Cardiac fibroblast (primary cell): Measurements from ENCODE around the gene MEOX1.

Source experiments
- DNase-seq, 2 donors: peaks; one replicate each; pipeline versions ENCODE4 v3.0.0 to v3.0.0-alpha.2; 2010; ENCODE audit warnings: low read depth in 2 of 2
- H3K4me3 ChIP-seq, 2 donors: replicated peaks in 1 of 2; 1 replicate in 1 of 2; 2 replicates in 1 of 2; pipeline ENCODE4 v1.5.1; 2011; ENCODE audit warnings: low read depth in 2 of 2, low read length in 2 of 2, mild to moderate bottlenecking in 2 of 2, moderate library complexity in 1 of 2
- TF ChIP-seq, protein P1 (sequence below): IDR thresholded peaks from one replicate; pipeline ENCODE4 v1.5.1; 2011; ENCODE audit warnings: low read depth, mild to moderate bottlenecking, low read length, inconsistent platforms

The MEOX1 gene

DNA sequence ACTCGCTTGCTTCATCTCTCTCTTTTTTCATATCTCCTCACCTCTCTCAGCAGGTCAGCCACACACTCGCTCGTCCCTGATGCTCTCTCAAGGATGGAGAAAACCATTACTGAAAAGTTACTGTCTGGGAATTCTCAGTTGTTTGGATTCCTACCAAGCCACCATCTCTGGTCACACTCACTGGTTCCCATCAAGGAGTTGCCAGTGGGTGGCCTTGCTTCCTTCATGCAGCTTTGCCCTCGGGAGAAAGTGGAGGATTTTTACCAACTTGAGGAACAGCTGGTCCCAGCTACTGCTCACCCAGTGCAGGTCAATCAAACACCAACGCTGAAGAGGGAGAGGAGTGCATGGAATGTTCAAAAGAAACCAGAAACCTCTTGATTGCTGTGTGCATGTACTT, 25.3 kb downstream of the MEOX1 start:
- TF ChIP-seq, protein P1, sequence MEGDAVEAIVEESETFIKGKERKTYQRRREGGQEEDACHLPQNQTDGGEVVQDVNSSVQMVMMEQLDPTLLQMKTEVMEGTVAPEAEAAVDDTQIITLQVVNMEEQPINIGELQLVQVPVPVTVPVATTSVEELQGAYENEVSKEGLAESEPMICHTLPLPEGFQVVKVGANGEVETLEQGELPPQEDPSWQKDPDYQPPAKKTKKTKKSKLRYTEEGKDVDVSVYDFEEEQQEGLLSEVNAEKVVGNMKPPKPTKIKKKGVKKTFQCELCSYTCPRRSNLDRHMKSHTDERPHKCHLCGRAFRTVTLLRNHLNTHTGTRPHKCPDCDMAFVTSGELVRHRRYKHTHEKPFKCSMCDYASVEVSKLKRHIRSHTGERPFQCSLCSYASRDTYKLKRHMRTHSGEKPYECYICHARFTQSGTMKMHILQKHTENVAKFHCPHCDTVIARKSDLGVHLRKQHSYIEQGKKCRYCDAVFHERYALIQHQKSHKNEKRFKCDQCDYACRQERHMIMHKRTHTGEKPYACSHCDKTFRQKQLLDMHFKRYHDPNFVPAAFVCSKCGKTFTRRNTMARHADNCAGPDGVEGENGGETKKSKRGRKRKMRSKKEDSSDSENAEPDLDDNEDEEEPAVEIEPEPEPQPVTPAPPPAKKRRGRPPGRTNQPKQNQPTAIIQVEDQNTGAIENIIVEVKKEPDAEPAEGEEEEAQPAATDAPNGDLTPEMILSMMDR = no peak

DNA sequence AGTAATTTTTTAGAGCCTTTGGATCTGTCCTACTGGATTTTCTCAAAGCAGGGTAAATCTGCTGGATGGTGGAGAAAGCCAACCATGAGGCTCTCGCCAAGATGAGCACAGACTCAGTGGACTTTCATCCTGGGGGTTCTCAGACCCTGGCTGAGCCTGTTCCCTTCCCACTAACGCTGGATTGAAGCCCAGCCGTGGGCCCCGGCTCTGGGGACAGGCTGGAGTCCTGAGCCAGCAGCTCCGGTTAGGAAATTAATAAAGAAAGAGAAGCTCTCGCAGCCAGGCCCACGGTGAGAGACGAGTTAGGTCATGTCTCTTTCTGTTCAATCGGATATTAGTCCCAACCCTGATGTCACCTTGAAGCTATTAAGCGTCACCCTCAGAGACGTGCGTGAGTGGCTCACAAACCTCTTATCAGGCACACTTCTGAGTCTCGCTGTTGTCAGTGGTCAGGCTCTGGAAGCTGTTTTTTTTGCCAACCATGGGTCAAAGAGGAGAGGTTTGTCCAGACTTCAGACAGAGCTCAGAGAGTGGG, 27.1 kb downstream of the MEOX1 start:
- no peak overlapping the region for H3K4me3 ChIP-seq
- TF ChIP-seq, protein P1 = no peak
- peak; percentile 49 to 54 for DNase-seq

More for the DNA sequence above, 25.3 kb downstream of the MEOX1 start:
- H3K4me3 ChIP-seq = no peak overlapping the region
- DNase-seq = no peak

DNA sequence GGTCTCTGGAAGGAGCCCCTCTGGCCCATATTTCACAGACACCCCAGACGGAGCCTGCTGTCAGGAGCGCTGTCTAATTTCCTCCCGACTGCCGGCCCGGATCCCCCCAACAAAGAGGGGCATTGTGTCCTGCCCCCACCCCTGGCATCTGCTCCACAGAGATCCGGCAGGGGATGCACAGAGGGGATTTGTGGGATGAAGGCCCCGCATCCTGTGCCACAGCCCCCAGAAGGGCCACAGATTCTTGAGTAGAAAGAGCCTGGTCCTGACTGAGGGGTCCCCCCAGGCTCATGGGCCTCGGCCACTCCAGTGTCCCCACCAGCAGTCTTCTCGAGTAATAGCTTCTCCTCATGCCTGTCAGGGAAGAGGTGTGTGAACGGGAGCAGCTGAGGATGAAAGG, 29.5 kb downstream of the MEOX1 start:
- DNase-seq = no peak
- no peak overlapping the region for H3K4me3 ChIP-seq
- TF ChIP-seq, protein P1 = no peak

DNA sequence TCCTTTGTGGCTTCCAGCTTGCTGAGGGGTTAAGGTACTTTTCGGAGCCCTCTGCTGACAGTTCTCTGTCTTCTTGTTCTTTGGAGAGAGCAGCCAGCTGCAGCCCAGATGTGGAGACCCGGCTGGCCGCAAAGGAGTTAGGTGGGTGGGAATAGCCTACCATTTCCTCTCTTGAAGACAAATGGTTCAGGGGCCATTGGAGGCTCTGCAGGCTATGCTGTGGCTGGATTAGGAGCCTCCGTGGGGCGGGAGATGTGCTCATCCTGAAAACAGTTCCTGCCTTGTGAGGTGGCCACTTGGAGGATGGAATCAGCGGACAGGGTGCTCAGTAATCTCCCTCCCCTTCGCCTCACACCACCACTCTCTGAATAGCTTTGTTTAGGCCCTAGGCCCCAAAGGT, 30.3 kb downstream of the MEOX1 start:
- TF ChIP-seq, protein P1 = no peak
- DNase-seq = no peak
- no peak overlapping the region for H3K4me3 ChIP-seq

DNA sequence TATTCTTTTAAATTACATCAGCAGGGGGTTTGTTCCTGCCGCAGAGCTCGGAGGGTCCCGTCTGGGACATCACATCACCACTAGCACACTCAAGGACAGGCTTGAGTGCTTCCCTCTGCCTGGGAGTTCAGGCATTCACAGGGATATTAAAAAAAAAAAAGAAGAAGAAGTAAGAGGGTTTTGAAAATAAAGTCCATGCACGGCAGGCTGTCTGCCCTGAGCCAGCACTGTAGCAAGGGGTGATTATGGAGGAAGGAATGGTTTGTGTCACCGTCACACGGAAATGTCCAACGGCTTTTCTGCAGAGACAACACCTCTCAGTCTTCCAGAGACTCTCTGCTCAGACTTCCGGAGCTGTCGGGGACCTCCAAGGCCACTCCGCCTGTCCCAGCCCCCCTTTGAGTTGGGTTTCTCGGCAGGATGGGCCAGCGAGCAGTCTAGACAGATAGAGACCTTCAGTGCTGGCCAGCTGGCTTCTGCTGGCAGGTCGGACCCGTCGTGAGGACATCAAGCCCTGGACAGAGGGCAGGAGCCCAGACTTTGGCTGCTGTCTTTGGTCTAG, 33.6 kb downstream of the MEOX1 start:
- TF ChIP-seq, protein P1 = no peak
- no peak for DNase-seq
- no peak overlapping the region for H3K4me3 ChIP-seq

DNA sequence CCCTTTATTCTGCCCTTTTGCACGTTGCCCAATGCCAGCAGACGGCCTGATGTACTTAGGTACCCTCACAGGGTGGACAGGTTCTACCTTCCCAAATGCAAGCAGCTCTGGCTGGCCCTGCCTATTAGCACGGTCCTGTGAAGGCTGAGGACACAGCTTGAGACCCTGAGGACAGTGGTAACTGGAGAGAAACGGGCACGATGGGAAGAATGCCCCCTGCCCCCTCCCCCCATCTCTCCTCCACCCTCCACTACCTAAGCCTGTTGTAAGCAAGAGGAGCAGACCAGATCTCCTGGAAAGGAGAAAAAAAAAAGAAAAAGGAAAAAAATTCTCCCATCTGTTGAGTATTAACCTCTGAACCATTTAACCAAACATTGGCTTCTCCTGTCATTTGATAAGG, 34.1 kb downstream of the MEOX1 start:
- no peak overlapping the region for H3K4me3 ChIP-seq
- DNase-seq = no peak
- TF ChIP-seq, protein P1 = no peak

DNA sequence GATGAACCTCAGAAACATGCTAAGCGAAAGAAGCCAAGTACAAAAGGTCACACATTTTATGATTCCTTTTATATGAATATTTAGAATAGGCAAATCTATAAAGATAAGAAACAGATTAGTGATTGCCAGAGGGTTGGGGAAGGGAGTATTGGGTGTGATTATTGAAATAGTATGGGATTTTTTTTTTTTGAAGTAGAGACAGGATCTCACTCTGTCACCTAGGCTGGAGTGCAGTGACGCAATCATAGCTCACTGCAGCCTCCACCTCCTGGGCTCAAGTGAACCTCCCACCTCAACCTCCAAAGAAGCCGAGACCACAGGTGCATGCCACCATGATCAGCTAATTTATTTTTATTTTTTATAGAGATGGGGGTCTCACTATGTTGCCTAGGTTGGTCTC, 35.7 kb downstream of the MEOX1 start:
- TF ChIP-seq, protein P1 = no peak
- DNase-seq = no peak
- no peak overlapping the region for H3K4me3 ChIP-seq
